Stimulated activated CD8-positive, alpha-beta memory T cell treated with anti-CD3 and anti-CD28 coated beads, Interleukin-4, amount 100 ng/mL, for 1 hour (primary cell): ENCODE measurements around the gene MT1F.
"Not testable (repeated sequence)": the region's sequence is repeated elsewhere in the genome, so short reads cannot be mapped to it uniquely, and the experiment has no call there.

ENCODE experiments used
- DNase-seq, 2 donors: peaks; one replicate each; pipeline ENCODE4 v3.0.0-alpha.2; 2020; ENCODE audit warnings: low read depth in 2 of 2, low spot score in 1 of 2

The MT1F gene

DNA sequence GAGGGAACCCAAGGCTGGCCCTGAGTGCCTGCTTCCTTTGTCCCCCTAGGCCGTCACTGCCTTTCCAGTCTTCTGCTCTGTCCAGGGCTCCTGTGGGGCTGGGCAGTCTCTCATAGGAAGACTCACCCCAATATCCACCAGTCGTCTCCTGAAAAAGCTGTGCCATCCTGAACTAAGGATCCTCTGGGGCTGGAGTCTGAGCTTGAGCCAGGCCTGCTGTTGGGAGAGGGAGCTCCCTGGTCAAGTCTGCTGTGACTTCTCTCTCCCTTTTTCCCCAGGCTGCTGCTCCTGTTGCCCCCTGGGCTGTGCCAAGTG, 12.8 kb downstream of the MT1F start:
- no peak for DNase-seq

DNA sequence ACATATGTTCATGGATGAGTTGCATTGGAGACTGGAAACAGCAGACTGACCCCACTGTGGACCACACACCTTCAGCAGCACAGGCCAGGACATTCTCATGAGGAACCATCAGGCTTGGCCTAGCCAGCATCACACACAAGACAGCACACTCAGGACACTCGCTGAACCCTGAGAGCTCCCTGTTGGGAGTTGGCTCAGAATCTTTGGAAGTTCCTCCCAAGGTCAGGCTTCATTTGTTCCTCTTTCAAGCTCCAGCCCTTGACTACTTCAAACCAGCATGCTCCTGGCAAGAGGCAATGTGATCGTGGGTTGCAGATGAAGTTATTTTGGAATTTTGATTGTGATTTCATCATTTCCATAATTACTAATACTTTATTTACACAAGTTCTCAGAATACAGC, 13.9 kb downstream of the MT1F start:
- not testable (repeated sequence) for DNase-seq

DNA sequence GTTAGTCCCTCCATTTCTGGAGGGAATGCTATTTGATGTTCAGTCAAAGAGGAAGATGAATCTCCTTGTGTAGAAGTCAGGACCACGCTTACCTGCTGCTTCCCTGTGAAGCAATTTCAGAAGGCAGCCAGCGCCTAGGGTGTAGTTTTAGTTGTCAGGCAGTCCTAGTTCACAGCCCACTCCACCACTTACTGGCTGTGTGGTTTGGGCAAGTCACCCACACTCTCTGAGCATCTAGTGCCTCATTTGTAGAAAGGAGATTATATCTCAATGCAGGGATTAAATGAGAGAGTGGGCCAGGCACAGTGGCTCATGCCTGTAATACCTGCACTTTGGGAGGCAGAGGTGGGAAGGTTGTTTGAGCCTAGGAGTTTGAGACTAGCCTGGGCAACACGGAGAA, 14.4 kb downstream of the MT1F start:
- not testable (repeated sequence) for DNase-seq

DNA sequence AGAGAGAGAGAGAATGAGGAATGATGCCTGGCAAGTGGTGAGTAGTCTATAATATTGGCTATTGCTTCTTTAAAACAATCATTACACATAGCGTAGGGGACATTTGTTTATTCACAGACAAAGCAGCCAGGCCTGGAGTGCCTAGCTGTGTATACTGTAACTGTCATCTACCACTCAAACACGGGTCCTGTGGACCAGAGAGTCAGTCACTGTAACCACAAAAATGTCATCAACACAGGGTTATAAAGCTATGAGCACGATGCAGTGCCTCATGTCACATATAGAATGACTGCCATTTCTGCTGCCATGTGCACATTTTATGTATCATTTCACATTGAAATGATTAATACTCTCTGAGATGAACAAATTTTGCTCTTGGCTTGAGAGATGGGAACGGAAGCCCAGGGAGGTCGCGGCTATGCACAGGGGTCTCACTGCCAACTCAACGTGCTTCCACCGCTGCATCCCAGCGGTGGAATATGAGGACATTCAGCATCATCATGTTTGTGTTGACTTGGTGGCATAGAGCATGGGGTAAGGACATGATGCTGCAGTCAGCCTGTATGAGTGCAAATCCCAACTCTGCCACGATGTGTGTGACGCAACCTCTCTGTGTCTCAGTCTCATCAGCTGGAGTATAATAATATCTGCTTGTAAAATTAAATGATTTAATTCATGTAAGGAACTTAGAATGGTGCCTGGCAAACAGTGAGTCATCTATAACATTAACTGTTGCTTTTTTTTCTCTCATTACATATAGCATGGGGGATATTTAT, 15.2 kb downstream of the MT1F start:
- DNase-seq: no peak

DNA sequence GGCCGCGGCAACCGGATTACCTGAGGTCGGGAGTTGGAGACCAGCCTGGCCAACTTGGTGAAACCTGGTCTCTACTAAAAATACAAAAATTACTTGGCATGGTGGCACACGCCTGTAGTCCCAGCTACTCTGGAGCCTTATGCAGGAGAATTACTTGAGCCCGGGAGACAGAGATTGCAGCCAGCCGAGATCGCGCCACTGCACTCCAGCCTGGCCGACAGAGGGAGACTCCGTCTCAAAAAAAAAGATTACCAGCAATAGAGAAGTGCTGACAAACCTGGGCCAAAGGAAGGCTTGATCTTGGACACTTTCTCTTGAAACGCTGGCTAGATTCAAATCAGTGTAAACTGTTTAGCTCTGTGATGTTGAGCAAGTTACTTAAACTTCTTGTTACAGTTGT, 16.2 kb downstream of the MT1F start:
- no peak for DNase-seq

- not testable (repeated sequence) for DNase-seq
Measured at GRCh38 chr16:56674570-56674969, 16.8 kb downstream of the MT1F start.

GRCh38 chr16:56675685-56676210, 18.0 kb downstream of the MT1F start:
- no peak for DNase-seq

GRCh38 chr16:56677474-56677873, 19.7 kb downstream of the MT1F start:
- no peak for DNase-seq

GRCh38 chr16:56679078-56679730, 21.4 kb downstream of the MT1F start:
- DNase-seq: no peak

DNA sequence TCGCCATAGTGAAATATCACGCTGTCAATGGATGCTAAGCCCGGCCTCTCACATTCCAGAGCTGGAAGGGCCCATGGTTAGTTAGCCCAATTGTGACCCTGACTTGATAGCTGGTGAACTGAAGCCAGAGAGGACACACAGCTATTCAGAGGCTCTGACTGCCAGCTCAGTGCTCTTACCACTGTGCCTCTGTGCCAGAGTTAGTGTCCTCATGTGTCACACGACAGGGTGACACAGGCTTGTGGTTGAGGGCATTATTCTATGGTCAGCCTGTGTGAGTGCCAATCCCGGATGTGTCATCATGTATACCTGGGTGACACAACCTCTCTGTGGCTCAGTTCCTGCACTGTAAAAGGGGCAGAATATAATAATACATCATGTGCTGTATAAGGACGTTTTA, 22.1 kb downstream of the MT1F start:
- DNase-seq: no peak

DNA sequence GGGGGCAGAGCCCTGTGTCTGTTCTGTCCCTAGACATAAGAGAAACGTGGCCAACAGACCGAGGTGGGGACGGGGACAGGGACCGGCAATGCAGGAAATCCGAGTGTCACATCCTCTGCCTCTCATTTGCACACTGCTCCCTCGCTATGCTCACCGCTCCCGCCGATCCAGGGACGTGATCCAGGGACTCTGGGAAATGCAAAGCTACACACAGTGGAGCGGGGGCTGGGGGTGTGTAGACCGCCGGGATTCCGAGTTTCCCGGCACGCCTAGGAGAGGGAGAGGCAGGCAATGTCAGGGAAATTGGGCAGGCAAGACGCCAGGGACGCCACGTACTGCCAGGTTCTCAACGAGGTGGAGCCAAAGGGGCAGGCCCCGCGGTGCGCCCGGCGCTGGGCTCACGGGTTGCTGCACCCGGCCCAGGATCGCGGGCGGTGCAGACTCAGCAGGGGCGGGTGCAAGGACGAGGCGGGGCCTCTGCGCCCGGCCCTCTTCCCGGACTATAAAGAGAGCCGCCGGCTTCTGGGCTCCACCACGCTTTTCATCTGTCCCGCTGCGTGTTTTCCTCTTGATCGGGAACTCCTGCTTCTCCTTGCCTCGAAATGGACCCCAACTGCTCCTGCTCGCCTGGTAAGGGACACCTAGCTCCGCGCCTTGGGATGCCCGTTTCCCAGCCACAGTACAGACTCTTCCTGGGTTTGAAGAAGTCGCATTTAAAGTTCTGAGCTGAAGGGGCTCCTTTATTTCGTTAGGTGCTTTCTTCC, 24.4 kb downstream of the MT1F start, which contains the start of gene MT1X:
MT1X (plus strand) TSS at position 532 of the 764 bp plus-strand sequence; CDS start at position 603, 71 bp downstream.
- peak; percentile 64 to 75 for DNase-seq

DNA sequence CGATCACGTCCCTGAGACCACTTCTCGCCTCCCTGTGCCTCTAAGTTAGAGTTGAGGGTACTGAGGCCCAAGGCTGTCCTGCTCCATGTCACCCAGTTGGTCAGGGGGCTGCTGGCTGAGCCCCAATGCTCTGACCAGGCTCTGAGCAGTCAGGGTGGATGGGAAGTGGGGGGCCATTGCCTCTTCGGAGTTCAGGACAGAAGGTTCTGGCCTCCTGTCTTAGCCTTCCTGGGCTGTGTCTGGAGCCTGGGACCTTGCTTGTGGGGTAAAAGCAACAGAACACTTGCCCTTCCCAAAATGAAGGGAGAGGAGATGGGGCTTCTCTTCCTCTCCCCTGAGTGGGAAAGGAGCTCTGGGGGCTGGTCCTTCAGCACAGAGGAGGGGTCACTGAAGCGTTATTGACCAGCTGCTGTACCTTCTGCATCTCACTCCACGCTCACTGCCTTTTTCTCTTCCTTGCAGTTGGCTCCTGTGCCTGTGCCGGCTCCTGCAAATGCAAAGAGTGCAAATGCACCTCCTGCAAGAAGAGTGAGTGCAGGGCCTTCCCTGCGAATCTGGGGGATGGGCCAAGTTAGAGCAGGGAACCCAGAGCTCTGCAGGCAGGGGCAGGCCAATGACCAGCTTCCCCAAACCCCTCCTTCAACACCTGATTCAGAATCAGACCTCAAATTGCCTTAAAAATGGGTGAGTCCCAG, 25.1 kb downstream of the MT1F start:
- DNase-seq: no peak

DNA sequence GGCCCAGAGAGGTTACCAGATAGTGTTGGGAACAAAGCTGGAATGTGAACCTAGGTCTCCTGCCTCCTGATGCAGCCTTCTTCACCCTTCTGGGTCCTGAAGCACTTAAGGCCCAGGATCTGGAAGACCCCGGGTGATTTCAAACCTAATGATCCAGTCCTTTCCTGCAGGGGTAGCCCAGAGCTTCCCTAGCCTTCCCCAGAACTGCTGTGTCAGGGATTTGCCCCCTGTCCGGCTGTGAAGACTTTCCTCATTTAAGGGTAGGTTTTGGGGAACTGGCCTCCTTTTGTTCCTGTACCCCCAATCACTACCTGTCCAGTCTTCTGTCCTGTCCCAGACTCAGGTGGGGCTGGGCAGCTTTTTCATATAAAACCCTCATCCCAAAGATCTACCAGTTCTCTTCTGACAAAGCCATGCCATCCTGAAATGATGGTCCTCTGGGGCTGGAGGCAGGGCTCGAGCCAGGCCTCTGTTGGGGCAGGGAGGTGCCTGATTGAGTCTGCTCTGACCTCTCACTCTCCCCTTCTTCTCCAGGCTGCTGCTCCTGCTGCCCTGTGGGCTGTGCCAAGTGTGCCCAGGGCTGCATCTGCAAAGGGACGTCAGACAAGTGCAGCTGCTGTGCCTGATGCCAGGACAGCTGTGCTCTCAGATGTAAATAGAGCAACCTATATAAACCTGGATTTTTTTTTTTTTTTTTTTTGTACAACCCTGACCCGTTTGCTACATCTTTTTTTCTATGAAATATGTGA, 25.8 kb downstream of the MT1F start:
- no peak for DNase-seq

GRCh38 chr16:56684256-56684925, 26.6 kb downstream of the MT1F start:
- no peak for DNase-seq

- no peak for DNase-seq
Measured at GRCh38 chr16:56684926-56685590, 27.3 kb downstream of the MT1F start.

- DNase-seq: no peak
Measured at GRCh38 chr16:56686758-56687157, 29.0 kb downstream of the MT1F start.

DNA sequence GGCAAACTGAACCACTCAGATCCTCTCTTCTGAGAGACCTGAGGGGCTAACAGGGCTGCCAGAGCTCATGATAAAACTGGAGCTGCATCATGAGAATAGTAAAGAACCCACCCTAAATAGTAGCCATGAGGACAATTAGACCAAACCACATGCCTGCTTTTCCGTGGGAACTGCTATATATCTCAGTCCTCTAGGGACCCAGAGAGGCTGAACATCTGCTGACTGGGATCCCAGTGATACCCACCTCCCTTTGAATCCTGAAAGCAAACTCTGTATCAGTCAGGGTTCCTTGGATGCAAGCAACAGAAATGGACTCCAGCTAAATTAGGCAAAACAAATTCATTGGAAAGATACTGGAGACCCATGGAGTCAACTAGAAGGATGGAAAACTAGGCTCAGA, 31.0 kb downstream of the MT1F start:
- no peak for DNase-seq

DNA sequence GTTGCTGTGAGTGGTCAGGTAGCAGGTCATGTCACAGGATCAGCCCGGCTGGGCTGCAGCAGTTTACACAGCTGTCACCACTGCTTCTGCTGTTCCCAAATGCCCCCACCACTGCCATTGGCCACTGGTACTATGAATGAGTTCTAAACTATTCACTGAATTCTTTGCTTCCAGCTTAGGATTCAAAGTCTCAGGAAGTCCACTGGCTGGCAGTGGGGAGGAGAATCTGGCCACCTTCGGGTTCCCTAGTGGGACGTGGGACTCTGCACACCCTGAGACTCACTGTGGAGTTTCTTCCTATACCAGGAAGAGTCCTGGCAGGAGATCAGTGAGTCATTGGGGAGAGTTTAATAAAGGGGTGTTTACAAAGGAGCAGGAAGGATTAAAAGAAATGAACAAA, 31.4 kb downstream of the MT1F start:
- DNase-seq: no peak

DNA sequence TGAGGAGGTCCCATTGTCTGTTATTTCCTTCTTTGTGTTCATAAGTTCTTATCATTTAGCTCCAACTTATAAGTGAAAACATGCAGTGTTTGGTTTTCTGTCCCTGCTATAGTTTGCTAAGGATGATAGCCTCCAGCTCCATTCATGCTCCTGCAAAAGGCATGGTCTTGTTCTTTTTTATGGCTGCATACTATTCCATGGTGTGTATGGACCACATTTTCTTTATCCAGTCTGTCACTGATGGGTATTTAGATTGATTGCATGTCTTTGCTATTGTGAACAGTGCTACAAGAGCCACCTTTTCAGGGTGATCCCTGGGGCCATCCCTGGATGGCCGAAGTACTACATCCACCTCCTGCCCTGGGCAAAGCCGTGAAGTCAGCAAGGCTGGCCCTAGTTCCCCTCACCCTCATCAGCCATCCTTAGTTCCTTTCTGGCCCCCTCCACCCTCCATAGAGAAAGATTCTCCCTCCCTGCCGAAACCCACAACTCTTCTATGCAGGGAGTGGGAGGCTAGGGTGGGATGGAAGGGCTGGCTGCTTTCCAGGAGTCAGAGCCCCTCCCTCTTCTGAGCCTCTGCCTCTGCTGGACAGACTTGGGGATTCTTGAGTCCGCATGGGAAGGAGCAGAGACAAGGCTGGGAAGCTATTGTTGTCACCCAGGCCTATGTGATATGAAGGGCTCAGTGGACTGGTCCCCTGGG, 32.8 kb downstream of the MT1F start:
- DNase-seq: no peak
